Tibial nerve (tissue), 4 donors: ENCODE results near the gene USO1.

Experiments
- CTCF ChIP-seq, 5 experiments: fragments of 200-600 bp in 3 of 5; fragments of 450-650 bp in 2 of 5; sonication (generic) in 3 of 5; IDR thresholded peaks; one replicate each; pipeline ENCODE4 v1.5.1; 2016 to 2019; ENCODE audit warnings: antibody characterized with exemption in 5 of 5, mild to moderate bottlenecking in 3 of 5, moderate library complexity in 2 of 5
- EP300 ChIP-seq, 2 donors: sonication (generic); formaldehyde crosslinking; IDR thresholded peaks; one replicate each; pipeline ENCODE4 v1.6.1; 2017; ENCODE audit warnings: antibody characterized with exemption in 2 of 2, mild to moderate bottlenecking in 1 of 2

- TF ChIP-seq EP300 (IDR thresholded peaks at IDR 0.05) (peak; percentile 89 to 99), CTCF (IDR thresholded peaks at IDR 0.05) (peak; percentile 68 to 74 (median 69))
Observed at GRCh38 chr4:75724066-75724866, at the start of gene USO1.
